H1 (cell line): ENCODE results near the gene APEX2.

Source experiments
- EZH2 ChIP-seq: fragments of 200-600 bp; sonication (generic); IDR thresholded peaks from 2 replicates; pipeline ENCODE4 v1.7.1; 2012; ENCODE audit warnings: low read depth, mild to moderate bottlenecking, moderate library complexity, low read length, inconsistent platforms; ENCODE audit not compliant: severe bottlenecking
- GTF2F1 ChIP-seq: IDR thresholded peaks from 2 replicates; pipeline ENCODE4 v1.6.1; 2012; ENCODE audit warnings: low read depth, low read length, improper control_type of control experiment, borderline replicate concordance
- POLR2A ChIP-seq, 2 experiments: IDR thresholded peaks; 1 replicate in 1 of 2; 2 replicates in 1 of 2; pipeline ENCODE4 v1.6.1; 2011; ENCODE audit warnings: low read depth in 2 of 2, low read length in 2 of 2, mild to moderate bottlenecking in 2 of 2; ENCODE audit errors: control extremely low read depth in 1 of 2
- POLR2AphosphoS5 ChIP-seq: IDR thresholded peaks from 2 replicates; pipeline ENCODE4 v1.6.1; 2011; ENCODE audit warnings: low read depth, low read length
- POU5F1 ChIP-seq: IDR thresholded peaks from 2 replicates; pipeline ENCODE4 v1.6.1; 2011; ENCODE audit warnings: low read depth, mild to moderate bottlenecking, low read length, moderate library complexity
- TF ChIP-seq, protein P1 (sequence below), 3 experiments: IDR thresholded peaks; 1 replicate in 2 of 3; 2 replicates in 1 of 3; pipeline versions ENCODE4 v1.5.1 to v1.6.1; 2011; ENCODE audit warnings: low read length in 3 of 3, mild to moderate bottlenecking in 3 of 3, inconsistent platforms in 2 of 3, low read depth in 1 of 3, moderate library complexity in 1 of 3; ENCODE audit not compliant: insufficient read depth in 1 of 3; ENCODE audit errors: control extremely low read depth in 1 of 3
- TF ChIP-seq, protein P2 (sequence below): IDR thresholded peaks from 2 replicates; pipeline ENCODE4 v1.6.1; 2011; ENCODE audit warnings: low read length, improper control_type of control experiment

DNA sequence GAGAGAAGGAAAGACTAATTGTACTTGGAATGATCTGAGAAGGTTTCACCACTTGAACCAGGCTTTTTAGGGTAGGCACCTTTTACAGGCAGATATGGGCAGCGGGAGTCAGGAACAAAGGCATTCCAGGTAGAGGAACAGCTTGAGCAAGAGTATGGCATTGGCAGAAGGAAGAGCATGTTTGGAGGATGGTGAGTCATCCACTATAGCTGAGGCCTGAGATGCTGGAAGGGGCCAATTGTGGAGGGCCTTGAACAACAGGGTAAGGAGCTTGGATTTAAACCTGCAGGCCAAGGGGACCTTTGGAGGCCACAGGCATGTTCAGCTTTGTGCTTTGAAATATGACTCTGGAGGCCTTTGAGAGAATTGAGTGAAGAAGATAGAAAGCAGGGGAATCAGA lies 38.4 kb upstream of the APEX2 start:
- TF ChIP-seq, protein P1, sequence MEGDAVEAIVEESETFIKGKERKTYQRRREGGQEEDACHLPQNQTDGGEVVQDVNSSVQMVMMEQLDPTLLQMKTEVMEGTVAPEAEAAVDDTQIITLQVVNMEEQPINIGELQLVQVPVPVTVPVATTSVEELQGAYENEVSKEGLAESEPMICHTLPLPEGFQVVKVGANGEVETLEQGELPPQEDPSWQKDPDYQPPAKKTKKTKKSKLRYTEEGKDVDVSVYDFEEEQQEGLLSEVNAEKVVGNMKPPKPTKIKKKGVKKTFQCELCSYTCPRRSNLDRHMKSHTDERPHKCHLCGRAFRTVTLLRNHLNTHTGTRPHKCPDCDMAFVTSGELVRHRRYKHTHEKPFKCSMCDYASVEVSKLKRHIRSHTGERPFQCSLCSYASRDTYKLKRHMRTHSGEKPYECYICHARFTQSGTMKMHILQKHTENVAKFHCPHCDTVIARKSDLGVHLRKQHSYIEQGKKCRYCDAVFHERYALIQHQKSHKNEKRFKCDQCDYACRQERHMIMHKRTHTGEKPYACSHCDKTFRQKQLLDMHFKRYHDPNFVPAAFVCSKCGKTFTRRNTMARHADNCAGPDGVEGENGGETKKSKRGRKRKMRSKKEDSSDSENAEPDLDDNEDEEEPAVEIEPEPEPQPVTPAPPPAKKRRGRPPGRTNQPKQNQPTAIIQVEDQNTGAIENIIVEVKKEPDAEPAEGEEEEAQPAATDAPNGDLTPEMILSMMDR (IDR thresholded peaks at IDR 0.05; ENCODE audit: control extremely low read depth in 1 of 3, insufficient read depth in 1 of 3, low read depth in 1 of 3, low read length in 3 of 3), result no peak
- TF ChIP-seq POLR2AphosphoS5, result no peak
- no peak for TF ChIP-seq POU5F1
- no peak for TF ChIP-seq POLR2A (IDR thresholded peaks at IDR 0.05; ENCODE audit: control extremely low read depth in 1 of 2, low read depth in 2 of 2, low read length in 2 of 2)
- TF ChIP-seq GTF2F1, result no peak
- TF ChIP-seq, protein P2, sequence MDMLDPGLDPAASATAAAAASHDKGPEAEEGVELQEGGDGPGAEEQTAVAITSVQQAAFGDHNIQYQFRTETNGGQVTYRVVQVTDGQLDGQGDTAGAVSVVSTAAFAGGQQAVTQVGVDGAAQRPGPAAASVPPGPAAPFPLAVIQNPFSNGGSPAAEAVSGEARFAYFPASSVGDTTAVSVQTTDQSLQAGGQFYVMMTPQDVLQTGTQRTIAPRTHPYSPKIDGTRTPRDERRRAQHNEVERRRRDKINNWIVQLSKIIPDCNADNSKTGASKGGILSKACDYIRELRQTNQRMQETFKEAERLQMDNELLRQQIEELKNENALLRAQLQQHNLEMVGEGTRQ, result no peak
- TF ChIP-seq EZH2, result no peak
